OCI-LY7 (cell line): ENCODE measurements around the gene TPCN1. TPM values are rescaled to one million over a fixed set of nuclear protein-coding genes. Genes with fewer than 3 reads are reported as not detected.

Experiments
- BruUV-seq: library from RNA; stranded (reverse); fragments of 400-500 nt; replicated peaks from 2 replicates; lab custom pipeline; 2021; lab: Mats Ljungman, UMichigan
- CTCF ChIA-PET: fragments of 300-600 bp; sonication (Branson Sonifier 250); formaldehyde crosslinking; loops from one replicate; lab custom pipeline; 2022; ENCODE audit warnings: antibody characterized with exemption; ENCODE audit not compliant: unreplicated experiment; lab: Charles Lee
- POLR2A ChIA-PET: fragments of 300-600 bp; sonication (Branson Sonifier 250); formaldehyde crosslinking; loops from one replicate; lab custom pipeline; 2022; ENCODE audit warnings: antibody characterized with exemption; lab: Charles Lee
- DNase-seq: peaks from one replicate; pipeline ENCODE4 v3.0.0-alpha.2; 2015; ENCODE audit warnings: low spot score
- H2AFZ ChIP-seq: fragments of 200-600 bp; sonication (generic), shearing (Covaris generic); 2 replicates; pipeline ENCODE4 v1.6.1; 2014; ENCODE audit warnings: mild to moderate bottlenecking, antibody characterized with exemption, low read length, moderate library complexity
- H3K27ac ChIP-seq: fragments of 200-600 bp; sonication (generic); 2 replicates; pipeline ENCODE4 v1.5.1; 2014; ENCODE audit warnings: mixed run types, low read depth, mild to moderate bottlenecking, moderate library complexity, low read length, inconsistent platforms; ENCODE audit not compliant: poor library complexity, severe bottlenecking
- H3K36me3 ChIP-seq: fragments of 200-600 bp; sonication (generic); 2 replicates; pipeline ENCODE4 v1.6.1; 2014; ENCODE audit warnings: mild to moderate bottlenecking, antibody characterized with exemption, low read length, moderate library complexity, mixed read lengths; ENCODE audit not compliant: insufficient read depth
- H3K4me1 ChIP-seq: fragments of 200-600 bp; sonication (generic); 2 replicates; pipeline ENCODE4 v1.5.1; 2014; ENCODE audit warnings: mild to moderate bottlenecking, low read length; ENCODE audit not compliant: insufficient read depth, poor library complexity, severe bottlenecking
- H3K4me2 ChIP-seq: fragments of 200-600 bp; sonication (generic); 2 replicates; pipeline ENCODE4 v1.6.1; 2014; ENCODE audit warnings: mild to moderate bottlenecking, low read length
- H3K4me3 ChIP-seq: fragments of 200-600 bp; sonication (generic); 2 replicates; pipeline ENCODE4 v1.5.1; 2014; ENCODE audit warnings: mild to moderate bottlenecking, low read depth, low read length; ENCODE audit not compliant: poor library complexity, severe bottlenecking
- H3K79me2 ChIP-seq: fragments of 200-600 bp; sonication (generic); 2 replicates; pipeline ENCODE4 v1.6.1; 2016; ENCODE audit warnings: low read depth, mild to moderate bottlenecking, low read length, moderate library complexity, mixed read lengths; ENCODE audit not compliant: insufficient read depth
- H3K9me2 ChIP-seq: fragments of 200-600 bp; sonication (generic); 2 replicates; pipeline ENCODE4 v1.6.1; 2016; ENCODE audit warnings: mild to moderate bottlenecking, low read length, mixed read lengths; ENCODE audit not compliant: insufficient read depth
- H3K9me3 ChIP-seq: fragments of 200-600 bp; sonication (generic); 2 replicates; pipeline ENCODE4 v1.6.1; 2014; ENCODE audit warnings: mild to moderate bottlenecking, mixed run types, low read length, mixed read lengths
- H4K20me1 ChIP-seq: fragments of 200-600 bp; sonication (generic); 2 replicates; pipeline ENCODE4 v1.6.1; 2014; ENCODE audit warnings: mild to moderate bottlenecking, antibody characterized with exemption, low read length, moderate library complexity, mixed read lengths; ENCODE audit not compliant: insufficient read depth
- CTCF ChIP-seq: fragments of 200-600 bp; sonication (generic); conservative IDR thresholded peaks from 2 replicates; pipeline ENCODE4 v1.5.1; 2014; ENCODE audit warnings: mild to moderate bottlenecking, antibody characterized with exemption, low read length, moderate library complexity, mixed read lengths
- EZH2phosphoT487 ChIP-seq: fragments of 200-600 bp; sonication (generic); IDR thresholded peaks from 2 replicates; pipeline ENCODE4 v1.6.1; 2018; ENCODE audit warnings: low read depth, borderline replicate concordance, mild to moderate bottlenecking, mixed run types, antibody characterized with exemption, low read length, moderate library complexity, mixed read lengths
- intact Hi-C: fragments of 100-400 bp; cut with micrococcal nuclease; formaldehyde crosslinking; loops from one replicate; pipeline ENCODE4 v1.10.0; 2022; ENCODE audit not compliant: unreplicated experiment
- total RNA-seq, 2 experiments: library from RNA; depleted of rRNA in 1 of 2; stranded (reverse); fragments of >200 nt in 1 of 2; shearing (Covaris generic) in 1 of 2; gene quantifications; 2 replicates each; pipeline ENCODE4 v1.2.3, GENCODE V29; 2014 to 2022

Gene TPCN1
- total RNA-seq, 2 experiments from 2014 or later: 96.0 to 160 TPM

- Histone ChIP-seq H3K9me2 (no peaks in the 10 kb centered on the region), H3K9me3 (no peaks in the 10 kb centered on the region), H3K4me3 (peak overlapping the region; percentile 92), H3K4me2 (peak overlapping the region; percentile 92), H4K20me1 (peaks cover 12% of the 10 kb centered on the region; the same call in 1 of the 2 replicates), H3K27ac (peak overlapping the region; percentile 86), H3K79me2 (peaks cover 80% of the 10 kb centered on the region), H3K4me1 (peaks cover 43% of the 10 kb centered on the region), H2AFZ (no peak overlapping the region; the same call in 1 of the 2 replicates), H3K36me3 (peaks cover 67% of the 10 kb centered on the region)
- BruUV-seq: no TSS peak
- CTCF ChIA-PET: interaction anchor here (0.5 to 0.8 kb wide), 2 partner anchors 10 to 29 kb away, joined by 3 to 4 read pairs; no protein-coding TSS in a partner anchor
- DNase-seq: no peak
- intact Hi-C loops: no loop called here
- no peak for TF ChIP-seq EZH2phosphoT487
- TF ChIP-seq CTCF: no peak; the same call in 1 of the 2 replicates
- POLR2A ChIA-PET: interaction anchor here (0.6 to 4.6 kb wide), 6 partner anchors 10 to 45 kb away, joined by 3 to 24 read pairs (median 4); partner anchors contain the start of gene TPCN1
Observed at GRCh38 chr12:113184098-113184899, 37.0 kb upstream of the TPCN1 start.

- TF ChIP-seq CTCF (no peak), EZH2phosphoT487 (no peak)
- ChIA-PET POLR2A (interaction anchor here (1.4 to 4.6 kb wide), 5 partner anchors 11 to 45 kb away, joined by 3 to 24 read pairs (median 6); partner anchors contain the start of gene TPCN1), CTCF (no interaction called here)
- H3K9me2 ChIP-seq: no peaks in the 10 kb centered on the region
- H3K4me3 ChIP-seq: peak overlapping the region; percentile 92
- intact Hi-C loops: loop anchor here (1.0 kb wide), 2 partner anchors 23 to 38 kb away; no protein-coding TSS in a partner anchor
- H3K36me3 ChIP-seq: peaks cover 67% of the 10 kb centered on the region
- no TSS peak for BruUV-seq
- H4K20me1 ChIP-seq: peaks cover 12% of the 10 kb centered on the region; the same call in 1 of the 2 replicates
- H3K4me1 ChIP-seq: peaks cover 43% of the 10 kb centered on the region
- H3K79me2 ChIP-seq: peaks cover 84% of the 10 kb centered on the region
- no peak overlapping the region; the same call in 1 of the 2 replicates for H2AFZ ChIP-seq
- H3K9me3 ChIP-seq: no peaks in the 10 kb centered on the region
- peak; percentile 91 for DNase-seq
- H3K4me2 ChIP-seq: peak overlapping the region; percentile 92
- H3K27ac ChIP-seq: peak overlapping the region; percentile 86
Observed at GRCh38 chr12:113184900-113185179, 36.4 kb upstream of the TPCN1 start.
